Measurements from ENCODE around the gene PAH. TPM values are rescaled to one million over a fixed set of nuclear protein-coding genes. Genes with fewer than 3 reads are reported as not detected.

The PAH gene
- total and polyA plus RNA-seq, 2 donors from 2014 or later: 8.7 to 193 TPM

- Histone ChIP-seq H3K27me3 (ENCODE audit: control insufficient read depth, insufficient read depth, low read length) (peaks cover 64% of the 10 kb centered on the region), H3K4me1 (ENCODE audit: control insufficient read depth in 2 of 3, insufficient read depth in 2 of 3, low read depth in 1 of 3, low read length in 3 of 3) (peaks cover 0 to 2% (median 0%) of the 10 kb centered on the region in 3 donors), H3K36me3 (ENCODE audit: control insufficient read depth in 2 of 3, insufficient read depth in 3 of 3, low read length in 3 of 3) (no peaks in the 10 kb centered on the region), H3K9me3 (ENCODE audit: control insufficient read depth in 2 of 3, insufficient read depth in 1 of 3, low read length in 3 of 3) (peaks cover 0 to 10% (median 7%) of the 10 kb centered on the region in 3 donors), H3K4me3 (ENCODE audit: low read length in 3 of 3) (no peak overlapping the region), H3K27ac (ENCODE audit: low read depth in 2 of 2, low read length in 2 of 2) (no peak overlapping the region), H3K9ac (ENCODE audit: low read length in 3 of 3) (no peak overlapping the region)
- intact Hi-C loops (cut with DNase I): no loop called here
- FAIRE-seq: no peak
- no peak for DNase-seq
- no peak for TF ChIP-seq CTCF (IDR thresholded peaks at IDR 0.05; ENCODE audit: borderline replicate concordance, extremely low read depth, insufficient read depth)
Measured at GRCh38 chr12:102965281-102966155, 48.5 kb upstream of the PAH start.

- DNase-seq: peak in 3 of 5 donors; percentile 43 to 48 (median 43)
- no peak for FAIRE-seq
- H3K9ac ChIP-seq (ENCODE audit: low read length in 3 of 3): no peak overlapping the region
- H3K9me3 ChIP-seq (ENCODE audit: control insufficient read depth in 2 of 3, insufficient read depth in 1 of 3, low read length in 3 of 3): peaks cover 0 to 10% (median 7%) of the 10 kb centered on the region in 3 donors
- H3K4me3 ChIP-seq (ENCODE audit: low read length in 3 of 3): no peak overlapping the region
- TF ChIP-seq CTCF (IDR thresholded peaks at IDR 0.05; ENCODE audit: borderline replicate concordance, extremely low read depth, insufficient read depth): no peak
- H3K27ac ChIP-seq (ENCODE audit: low read depth in 2 of 2, low read length in 2 of 2): no peak overlapping the region
- intact Hi-C loops (cut with DNase I): no loop called here
- peaks cover 67% of the 10 kb centered on the region for H3K27me3 ChIP-seq (ENCODE audit: control insufficient read depth, insufficient read depth, low read length)
- H3K36me3 ChIP-seq (ENCODE audit: control insufficient read depth in 2 of 3, insufficient read depth in 3 of 3, low read length in 3 of 3): no peaks in the 10 kb centered on the region
- peaks cover 0 to 2% (median 0%) of the 10 kb centered on the region in 3 donors for H3K4me1 ChIP-seq (ENCODE audit: control insufficient read depth in 2 of 3, insufficient read depth in 2 of 3, low read depth in 1 of 3, low read length in 3 of 3)
Measured at GRCh38 chr12:102964872-102965271, 47.8 kb upstream of the PAH start.

DNA sequence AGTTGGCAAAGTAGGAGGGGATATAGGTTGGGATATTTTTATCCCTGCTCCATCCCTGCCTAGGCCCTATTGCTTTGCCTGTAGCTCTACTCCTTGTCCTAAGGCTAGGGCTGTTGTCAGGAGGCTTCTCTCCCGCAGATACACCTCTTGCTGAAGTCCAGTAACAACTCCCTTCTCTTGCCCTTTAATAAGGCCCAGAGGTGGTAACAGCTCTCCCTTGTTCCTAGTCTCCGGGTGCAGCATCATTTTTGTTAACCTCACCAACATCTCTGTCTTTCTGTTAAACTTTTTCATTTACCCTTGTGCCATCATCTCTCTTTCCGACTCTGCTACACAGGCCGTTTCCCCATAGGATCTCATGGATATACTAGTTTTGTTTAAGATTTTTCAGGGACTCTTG, 46.8 kb upstream of the PAH start:
- H3K27me3 ChIP-seq (ENCODE audit: control insufficient read depth, insufficient read depth, low read length): peaks cover 76% of the 10 kb centered on the region
- H3K9ac ChIP-seq (ENCODE audit: low read length in 3 of 3): no peak overlapping the region
- H3K4me3 ChIP-seq (ENCODE audit: low read length in 3 of 3): no peak overlapping the region
- intact Hi-C loops (cut with DNase I): no loop called here
- DNase-seq (no peak), FAIRE-seq (no peak)
- no peak for TF ChIP-seq CTCF (IDR thresholded peaks at IDR 0.05; ENCODE audit: borderline replicate concordance, extremely low read depth, insufficient read depth)
- H3K4me1 ChIP-seq (ENCODE audit: control insufficient read depth in 2 of 3, insufficient read depth in 2 of 3, low read depth in 1 of 3, low read length in 3 of 3): peaks cover 0 to 2% (median 0%) of the 10 kb centered on the region in 3 donors
- no peaks in the 10 kb centered on the region for H3K36me3 ChIP-seq (ENCODE audit: control insufficient read depth in 2 of 3, insufficient read depth in 3 of 3, low read length in 3 of 3)
- peaks cover 0 to 10% (median 7%) of the 10 kb centered on the region in 3 donors for H3K9me3 ChIP-seq (ENCODE audit: control insufficient read depth in 2 of 3, insufficient read depth in 1 of 3, low read length in 3 of 3)
- no peak overlapping the region for H3K27ac ChIP-seq (ENCODE audit: low read depth in 2 of 2, low read length in 2 of 2)
